Activated CD8-positive, alpha-beta memory T cell treated with anti-CD3 and anti-CD28 coated beads for 1 hour (primary cell): ENCODE results near the gene ULK1.
"Not testable (repeated sequence)": the region's sequence is repeated elsewhere in the genome, so short reads cannot be mapped to it uniquely, and the experiment has no call there.

Source experiments
- DNase-seq, 2 donors: peaks; one replicate each; pipeline ENCODE4 v3.0.0-alpha.2; 2020; ENCODE audit warnings: low read depth in 1 of 2; ENCODE audit errors: extremely low read depth in 1 of 2

The ULK1 gene

GRCh38 chr12:131941116-131941986 lies 46.9 kb downstream of the ULK1 start:
- DNase-seq: no peak

- no peak for DNase-seq
Observed at GRCh38 chr12:131941987-131942341, 47.5 kb downstream of the ULK1 start.

- no peak for DNase-seq
Observed at GRCh38 chr12:131942671-131943070, 48.2 kb downstream of the ULK1 start.

GRCh38 chr12:131943389-131943788 lies 49.0 kb downstream of the ULK1 start:
- no peak for DNase-seq

- DNase-seq: no peak
Observed at GRCh38 chr12:131943876-131944275, 49.5 kb downstream of the ULK1 start.

- no peak for DNase-seq
Observed at GRCh38 chr12:131944601-131945251, 50.3 kb downstream of the ULK1 start.

GRCh38 chr12:131946757-131947156 lies 52.3 kb downstream of the ULK1 start:
- DNase-seq: no peak

- DNase-seq: no peak
Observed at GRCh38 chr12:131947482-131948027, 53.1 kb downstream of the ULK1 start.

- DNase-seq: no peak
Observed at GRCh38 chr12:131948166-131948712, 53.8 kb downstream of the ULK1 start.

GRCh38 chr12:131948713-131949430 lies 54.5 kb downstream of the ULK1 start:
- not testable (repeated sequence) for DNase-seq

GRCh38 chr12:131949431-131950181 lies 55.2 kb downstream of the ULK1 start, which contains the start of gene EP400:
EP400 (plus strand) TSS chr12:131949942; CDS start chr12:131960620, 10,678 bp downstream.
- DNase-seq: peak; percentile 86 to 95

- DNase-seq: peak in 1 of 2 donors; percentile 30
Observed at GRCh38 chr12:131950182-131950913, 55.9 kb downstream of the ULK1 start.

- DNase-seq: not testable (repeated sequence)
Observed at GRCh38 chr12:131953810-131954209, 59.4 kb downstream of the ULK1 start.

- not testable (repeated sequence) for DNase-seq
Observed at GRCh38 chr12:131954460-131954859, 60.0 kb downstream of the ULK1 start.

GRCh38 chr12:131959116-131959515 lies 64.7 kb downstream of the ULK1 start:
- DNase-seq: no peak

- DNase-seq: no peak
Observed at GRCh38 chr12:131959641-131960589, 65.5 kb downstream of the ULK1 start.

- not testable (repeated sequence) for DNase-seq
Observed at GRCh38 chr12:131960590-131961325, 66.3 kb downstream of the ULK1 start.

GRCh38 chr12:131961328-131961727 lies 66.9 kb downstream of the ULK1 start:
- not testable (repeated sequence) for DNase-seq
